T-helper 1 cell treated with Interleukin-12 subunit alpha and Interleukin-12 subunit beta and Interleukin-4 antibody, amounts not matched to agents 30 ng/mL and 1 ng/mL, for 36 hours (primary cell): ENCODE results near the gene AADACL4. TPM values are rescaled to one million over a fixed set of nuclear protein-coding genes. Genes with fewer than 3 reads are reported as not detected.
"Not testable (repeated sequence)": the region's sequence is repeated elsewhere in the genome, so short reads cannot be mapped to it uniquely, and the experiment has no call there.

Source experiments
- intact Hi-C: fragments of 100-400 bp; cut with micrococcal nuclease; formaldehyde crosslinking; loops from one replicate; pipeline ENCODE4 v1.15.1; 2024
- total RNA-seq: library from RNA; stranded (reverse); gene quantifications from 2 replicates; pipeline ENCODE4 v1.2.3, GENCODE V29; 2022

AADACL4 gene
- total RNA-seq, 1 donor from 2014 or later = not detected

- intact Hi-C loops = no loop called here
Observed at GRCh38 chr1:12656575-12656974, 12.7 kb downstream of the AADACL4 start.

DNA sequence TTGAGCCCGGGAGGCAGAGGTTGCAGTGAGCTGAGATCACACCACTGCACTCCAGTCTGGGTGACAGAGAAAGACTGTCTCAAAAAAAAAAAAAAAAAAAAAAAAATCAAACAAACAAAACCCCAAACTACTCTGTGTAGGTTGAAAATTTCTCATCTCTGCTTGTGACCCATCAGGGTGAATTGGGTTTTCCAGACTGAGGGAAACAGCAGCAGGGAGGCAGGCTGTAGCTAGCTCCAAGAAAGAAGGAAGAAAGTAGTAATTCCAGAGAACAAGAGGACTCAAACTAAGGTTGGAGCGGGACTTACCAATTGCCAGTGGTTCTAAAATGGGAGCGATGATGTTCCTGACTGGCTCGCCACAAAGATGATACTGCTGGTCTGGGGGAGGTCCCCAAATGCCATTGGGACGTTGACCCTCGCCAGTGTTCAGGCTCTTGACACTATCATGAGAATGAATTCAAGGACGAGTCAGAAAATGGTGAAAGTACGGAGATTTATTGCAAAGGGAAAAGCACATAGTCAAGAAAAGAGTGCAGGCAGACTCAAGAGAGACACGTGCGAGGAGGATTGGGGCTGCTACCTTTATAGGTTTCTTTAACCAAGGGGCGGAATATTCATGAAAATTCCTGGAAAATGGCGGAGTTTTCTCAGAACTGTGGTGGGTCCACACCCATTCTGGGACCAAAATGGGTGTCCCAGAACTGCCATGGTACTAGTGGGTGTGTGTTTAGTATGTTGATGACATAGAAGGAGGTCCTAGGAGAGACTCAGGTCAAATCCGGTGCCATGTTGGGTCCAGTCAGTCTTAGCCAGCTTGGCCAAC lies 13.4 kb downstream of the AADACL4 start:
- intact Hi-C loops = no loop called here

DNA sequence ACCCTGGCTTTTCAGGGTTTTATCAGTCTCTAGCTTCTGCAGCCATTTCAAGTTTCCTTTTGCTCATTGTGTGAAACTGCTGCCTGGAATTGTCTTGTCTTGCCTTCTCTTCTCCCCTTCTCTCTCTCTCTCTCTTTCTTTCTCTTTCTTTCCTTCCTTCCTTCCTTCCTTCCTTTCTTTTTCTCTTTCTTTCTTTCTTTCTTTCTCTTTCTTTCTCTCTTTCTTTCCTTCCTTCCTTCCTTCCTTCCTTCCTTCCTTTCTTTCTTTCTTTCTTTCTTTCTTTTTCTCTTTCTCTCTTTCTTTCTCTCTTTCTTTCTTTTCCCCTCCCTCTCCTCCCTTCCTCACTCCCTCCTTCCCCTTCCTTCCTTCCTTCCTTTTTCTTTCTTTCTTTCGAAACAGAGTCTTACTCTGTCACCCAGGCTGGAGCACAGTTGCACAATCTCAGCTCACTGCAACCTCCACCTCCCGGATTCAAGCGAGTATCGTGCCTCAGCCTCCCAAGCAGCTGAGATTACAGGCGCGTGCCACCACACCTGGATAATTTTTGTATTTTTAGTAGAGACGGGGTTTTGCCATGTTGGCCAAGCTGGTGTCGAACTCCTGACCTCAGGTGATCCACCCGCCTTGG lies 14.1 kb downstream of the AADACL4 start:
- intact Hi-C loops = loop anchor here (2.0 kb wide), 1 partner anchor 533 kb away; no protein-coding TSS in a partner anchor

DNA sequence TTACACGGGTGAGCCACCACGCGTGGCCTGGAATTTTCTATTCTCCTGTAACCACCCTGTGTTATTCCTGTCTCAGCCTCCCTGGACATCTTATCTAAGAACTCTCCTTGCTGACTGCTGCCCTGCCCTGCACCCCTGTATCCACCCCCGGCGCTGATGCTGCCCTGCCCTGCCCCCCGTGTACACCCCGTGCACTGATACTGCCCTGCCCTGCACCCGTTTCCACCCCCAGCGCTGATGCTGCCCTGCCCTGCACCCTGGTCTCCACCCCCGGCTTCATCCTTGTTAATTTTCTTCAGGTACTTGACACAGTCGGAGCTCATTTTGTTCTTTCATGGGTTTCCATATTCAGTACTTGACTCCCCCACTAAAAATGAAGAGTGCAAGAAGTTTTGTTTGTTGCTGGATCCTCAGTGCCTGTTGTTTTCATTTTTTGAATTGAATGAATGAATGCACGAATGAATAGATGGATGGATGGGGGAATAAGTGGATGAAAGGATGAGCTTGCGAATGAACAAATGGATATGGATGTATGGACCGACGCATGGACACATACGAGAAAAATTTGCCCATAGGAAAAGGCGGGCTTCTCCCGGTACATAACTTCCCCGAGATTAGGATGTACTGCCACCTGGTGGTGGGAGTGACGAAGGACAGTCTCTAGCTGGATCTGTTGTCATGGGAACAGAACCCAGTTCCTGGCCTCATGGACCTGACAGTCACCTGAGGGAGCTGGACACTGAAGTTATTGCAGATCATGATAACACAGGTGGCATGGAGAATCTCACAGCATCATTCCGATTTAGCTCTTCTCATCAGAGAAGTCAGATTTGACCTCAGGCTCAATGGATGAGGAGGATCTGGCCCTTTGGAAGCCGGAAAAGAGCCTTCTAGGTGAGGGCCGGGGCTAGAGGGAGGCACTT lies 14.9 kb downstream of the AADACL4 start:
- intact Hi-C loops = loop anchor here (1.0 to 2.0 kb wide), 5 partner anchors 38 to 534 kb away; partner anchors contain the start of gene VPS13D

- intact Hi-C loops = no loop called here
Observed at GRCh38 chr1:12661606-12662219, 17.8 kb downstream of the AADACL4 start.

DNA sequence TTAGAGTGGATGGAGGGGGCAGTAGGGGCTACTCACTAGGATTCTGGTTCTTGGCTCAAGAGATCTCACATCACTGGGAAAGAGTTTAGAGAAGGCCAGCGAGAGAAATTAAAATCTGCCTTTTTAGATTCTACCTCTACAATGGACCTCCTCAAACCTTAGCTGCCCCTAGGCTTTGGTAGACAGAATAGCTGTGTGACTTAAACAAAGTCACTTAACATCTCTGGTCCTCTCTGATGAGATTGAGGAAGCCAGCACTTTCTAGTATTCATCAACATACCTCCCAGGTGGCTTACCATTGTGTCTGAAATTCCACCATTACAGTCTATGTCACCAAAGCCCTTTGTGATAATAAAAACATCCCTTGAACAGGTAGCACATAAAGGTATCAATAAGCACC lies 18.7 kb downstream of the AADACL4 start:
- intact Hi-C loops = no loop called here

DNA sequence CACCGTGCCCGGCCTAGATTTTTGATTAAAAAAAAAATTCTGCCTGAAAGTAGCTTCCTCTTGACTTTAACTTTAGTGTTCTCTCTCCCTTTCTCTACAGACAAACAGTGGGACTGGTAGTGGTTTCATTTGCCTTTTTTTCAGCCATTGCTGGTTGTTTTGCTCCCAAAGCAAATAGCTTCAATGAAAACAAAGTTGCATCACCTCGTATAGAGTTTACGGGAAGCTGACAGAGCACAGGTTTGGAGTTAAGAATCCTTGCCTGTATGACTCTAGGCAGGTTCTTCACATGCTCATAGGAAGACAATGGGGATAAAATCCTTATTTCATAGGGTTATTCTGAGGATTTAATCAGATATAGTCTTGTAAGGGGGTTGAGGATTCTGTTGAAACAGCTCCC lies 21.6 kb downstream of the AADACL4 start:
- intact Hi-C loops = no loop called here

DNA sequence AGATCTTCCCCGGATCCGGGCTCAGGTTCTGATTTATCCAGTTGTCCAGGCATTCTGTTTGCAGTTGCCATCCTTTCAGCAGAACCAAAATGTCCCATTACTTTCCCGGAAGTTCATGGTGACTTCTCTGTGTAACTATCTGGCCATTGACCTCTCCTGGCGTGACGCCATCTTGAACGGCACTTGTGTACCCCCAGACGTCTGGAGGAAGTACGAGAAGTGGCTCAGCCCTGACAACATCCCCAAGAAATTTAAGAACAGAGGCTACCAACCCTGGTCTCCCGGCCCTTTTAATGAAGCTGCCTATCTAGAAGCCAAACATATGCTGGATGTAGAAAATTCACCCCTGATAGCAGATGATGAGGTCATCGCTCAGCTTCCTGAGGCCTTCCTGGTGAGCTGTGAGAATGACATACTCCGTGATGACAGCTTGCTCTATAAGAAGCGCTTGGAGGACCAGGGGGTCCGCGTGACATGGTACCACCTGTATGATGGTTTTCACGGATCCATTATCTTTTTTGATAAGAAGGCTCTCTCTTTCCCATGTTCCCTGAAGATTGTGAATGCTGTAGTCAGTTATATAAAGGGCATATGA lies 22.4 kb downstream of the AADACL4 start:
- intact Hi-C loops = no loop called here

DNA sequence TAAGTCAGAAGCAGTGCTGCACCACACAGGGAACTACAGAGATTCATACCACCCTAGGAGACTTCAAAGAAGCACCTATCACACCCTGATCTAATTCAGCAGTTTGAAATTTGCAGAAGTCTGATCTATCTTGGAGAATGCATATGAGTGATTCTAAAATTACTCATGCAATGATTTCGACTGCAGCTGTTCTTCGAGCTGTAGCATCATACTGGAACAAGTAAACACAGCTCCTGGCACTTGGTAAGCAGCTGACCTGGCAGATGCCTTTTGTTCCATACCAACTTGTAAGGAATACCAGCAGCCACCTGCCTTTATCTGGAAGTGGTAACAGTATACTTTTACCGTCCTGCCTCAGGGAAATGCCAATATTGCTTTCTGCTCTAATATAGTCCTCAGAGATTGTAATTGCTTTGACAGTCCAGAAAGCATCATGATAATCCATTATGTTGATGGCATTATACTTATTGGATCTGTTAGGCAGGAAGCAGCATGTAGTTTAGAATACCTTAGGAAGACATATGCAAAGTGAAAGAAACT lies 25.7 kb downstream of the AADACL4 start:
- intact Hi-C loops = no loop called here

DNA sequence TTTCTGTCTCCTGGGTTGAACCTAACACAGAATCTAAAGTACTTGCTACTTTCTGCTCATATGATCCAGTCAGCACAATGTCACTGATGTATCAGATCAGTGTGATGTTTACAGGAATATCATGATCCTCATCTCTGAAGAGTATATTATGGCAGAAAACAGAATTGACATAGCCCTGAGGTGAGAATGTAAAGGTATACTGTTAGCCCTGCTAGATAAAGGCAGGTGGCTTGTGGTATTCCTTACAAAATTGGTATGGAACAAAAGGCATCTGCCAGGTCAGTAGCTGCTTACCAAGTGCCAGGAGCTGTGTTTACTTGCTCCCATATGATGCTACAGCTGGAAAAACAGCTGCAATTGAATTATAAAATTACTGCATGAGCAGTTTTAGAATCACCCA lies 30.5 kb downstream of the AADACL4 start:
- intact Hi-C loops = no loop called here

GRCh38 chr1:12676122-12676521 lies 32.2 kb downstream of the AADACL4 start:
- intact Hi-C loops = not testable (repeated sequence)

DNA sequence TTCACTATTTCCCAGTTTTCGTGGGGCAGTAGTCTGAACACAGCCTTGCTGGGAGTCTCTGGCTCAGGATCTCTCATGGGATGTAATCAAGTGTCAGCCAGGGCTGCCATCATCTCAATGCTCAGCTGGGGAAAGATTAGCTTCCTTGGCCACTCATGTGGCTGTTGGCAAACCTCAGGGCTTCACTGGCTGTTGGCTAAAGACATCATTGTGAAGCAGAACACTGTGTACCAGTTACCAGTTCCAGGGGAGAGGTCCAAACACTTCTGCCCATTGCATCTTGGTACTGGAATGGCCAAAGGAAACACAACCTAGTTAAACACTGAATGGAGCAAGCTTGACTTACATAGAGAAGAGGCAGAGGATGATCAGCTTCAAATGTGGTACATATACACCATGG lies 33.7 kb downstream of the AADACL4 start:
- intact Hi-C loops = no loop called here

- intact Hi-C loops = no loop called here
Observed at GRCh38 chr1:12678350-12678749, 34.5 kb downstream of the AADACL4 start.

GRCh38 chr1:12678820-12679219 lies 34.9 kb downstream of the AADACL4 start:
- intact Hi-C loops = no loop called here

- intact Hi-C loops = no loop called here
Observed at GRCh38 chr1:12690156-12690555, 46.3 kb downstream of the AADACL4 start.

- intact Hi-C loops = no loop called here
Observed at GRCh38 chr1:12692967-12693782, 49.3 kb downstream of the AADACL4 start.

DNA sequence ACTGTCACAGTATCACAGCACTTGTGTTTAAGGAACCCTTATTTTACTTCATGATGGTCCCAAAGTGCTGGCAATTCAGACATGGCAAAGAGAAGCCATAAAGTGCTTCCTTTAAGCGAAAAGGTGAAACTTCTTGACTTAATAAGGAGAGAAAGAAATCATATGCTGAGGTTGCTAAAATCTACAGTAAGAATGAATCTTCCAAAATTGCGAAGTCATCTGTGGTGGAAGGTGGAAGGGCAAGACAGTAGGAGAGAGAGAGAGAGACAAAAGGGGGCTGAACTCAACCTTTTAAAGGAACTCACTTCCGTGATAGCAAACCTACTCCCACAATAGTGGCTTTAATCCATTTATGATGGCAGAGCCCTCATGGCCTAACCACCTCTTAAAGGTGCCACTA lies 52.8 kb downstream of the AADACL4 start:
- intact Hi-C loops = no loop called here

GRCh38 chr1:12697397-12697796 lies 53.5 kb downstream of the AADACL4 start:
- intact Hi-C loops = no loop called here

- intact Hi-C loops = no loop called here
Observed at GRCh38 chr1:12703821-12704451, 60.1 kb downstream of the AADACL4 start.
